HepG2 (cell line): ENCODE measurements around the gene MEF2B. TPM values are rescaled to one million over a fixed set of nuclear protein-coding genes. Genes with fewer than 3 reads are reported as not detected.

Source experiments
- ARID5B ChIP-seq: IDR thresholded peaks from 2 replicates; pipeline ENCODE4 v1.4.0; 2020; ENCODE audit warnings: mild to moderate bottlenecking, missing genetic modification reagents
- ASH2L ChIP-seq: fragments of 300-600, 200-600 bp; sonication (generic); IDR thresholded peaks from 2 replicates; pipeline ENCODE4 v1.7.0; 2017; ENCODE audit warnings: low read depth, mild to moderate bottlenecking, moderate library complexity, mixed read lengths, low read length; ENCODE audit not compliant: insufficient read length
- CENPT ChIP-seq: sonication (generic); formaldehyde crosslinking; IDR thresholded peaks from 2 replicates; pipeline ENCODE4 v1.8.0; 2022; ENCODE audit warnings: low read depth, mild to moderate bottlenecking, moderate library complexity, missing genetic modification reagents
- FOXK2 ChIP-seq: fragments of 450-650 bp; IDR thresholded peaks from 2 replicates; pipeline ENCODE4 v1.6.1; 2016
- IKZF5 ChIP-seq: IDR thresholded peaks from 2 replicates; pipeline ENCODE4 v1.6.1; 2018; ENCODE audit warnings: missing genetic modification reagents, mild to moderate bottlenecking, missing compliant biosample characterization
- MAF1 ChIP-seq: sonication (generic); formaldehyde crosslinking; IDR thresholded peaks from 2 replicates; pipeline ENCODE4 v1.5.0; 2020; ENCODE audit warnings: missing genetic modification reagents, borderline replicate concordance
- MAFG ChIP-seq: sonication (generic); formaldehyde crosslinking; IDR thresholded peaks from 2 replicates; pipeline ENCODE4 v1.5.1; 2020; ENCODE audit warnings: mild to moderate bottlenecking, missing genetic modification reagents
- NCOR1 ChIP-seq: fragments of 200-600 bp; sonication (generic); IDR thresholded peaks from 2 replicates; pipeline ENCODE4 v1.7.0; 2017; ENCODE audit warnings: antibody characterized with exemption, low read length, borderline replicate concordance
- NKX3-1 ChIP-seq: sonication (generic); formaldehyde crosslinking; IDR thresholded peaks from 2 replicates; pipeline ENCODE4 v1.5.0; 2020; ENCODE audit warnings: missing genetic modification reagents
- ZFP62 ChIP-seq: sonication (generic); formaldehyde crosslinking; IDR thresholded peaks from 2 replicates; pipeline ENCODE4 v1.4.0; 2020; ENCODE audit warnings: missing genetic modification reagents
- ZFP82 ChIP-seq: sonication (generic); formaldehyde crosslinking; IDR thresholded peaks from 2 replicates; pipeline ENCODE4 v1.5.1; 2020; ENCODE audit warnings: mild to moderate bottlenecking, missing genetic modification reagents, borderline replicate concordance
- ZNF138 ChIP-seq: sonication (generic); formaldehyde crosslinking; IDR thresholded peaks from 2 replicates; pipeline ENCODE4 v1.5.0; 2020; ENCODE audit warnings: mild to moderate bottlenecking, low read depth, missing genetic modification reagents
- ZNF20 ChIP-seq: sonication (generic); formaldehyde crosslinking; IDR thresholded peaks from 2 replicates; pipeline ENCODE4 v1.4.0; 2020; ENCODE audit warnings: mild to moderate bottlenecking, moderate library complexity, missing genetic modification reagents
- ZNF331 ChIP-seq: sonication (generic); formaldehyde crosslinking; IDR thresholded peaks from 2 replicates; pipeline ENCODE4 v1.4.0; 2020; ENCODE audit warnings: missing genetic modification reagents
- ZNF552 ChIP-seq: sonication (generic); formaldehyde crosslinking; IDR thresholded peaks from 2 replicates; pipeline ENCODE4 v1.9.0; 2022; ENCODE audit warnings: missing genetic modification reagents, mild to moderate bottlenecking, borderline replicate concordance
- ZNF777 ChIP-seq: sonication (generic); formaldehyde crosslinking; IDR thresholded peaks from 2 replicates; pipeline ENCODE4 v1.4.0; 2020; ENCODE audit warnings: missing genetic modification reagents
- polyA plus RNA-seq, 8 experiments: library from polyadenylated mRNA; depleted of rRNA in 3 of 8; stranded (reverse) in 7 of 8; unstranded in 1 of 8; fragments of >200 nt; fragmentation: Illumina TruSeq in 4 of 8; extraction: Trizol in 4 of 8; gene quantifications; 2 replicates each; pipeline versions ENCODE4 v1.2.1 to v1.2.3, GENCODE V29; 2011 to 2016; ENCODE audit warnings: low read depth in 4 of 8, missing spikeins in 1 of 8, mixed read lengths in 1 of 8; ENCODE audit not compliant: insufficient read depth in 1 of 8
- total RNA-seq, 5 experiments: library from RNA; depleted of rRNA; stranded (reverse); fragments of >200 nt; fragmentation: Illumina TruSeq; extraction: Trizol; gene quantifications; 2 replicates each; pipeline ENCODE4 v1.2.3, GENCODE V29; 2016; ENCODE audit warnings: low read depth in 1 of 5
- TF ChIP-seq, protein P1 (sequence below): sonication (generic); formaldehyde crosslinking; IDR thresholded peaks from 2 replicates; pipeline ENCODE4 v1.4.0; 2020; ENCODE audit warnings: mild to moderate bottlenecking, low read depth, missing genetic modification reagents
- TF ChIP-seq, protein P2 (sequence below): sonication (generic); formaldehyde crosslinking; IDR thresholded peaks from 2 replicates; pipeline ENCODE4 v1.8.1; 2023; ENCODE audit warnings: mild to moderate bottlenecking, missing genetic modification reagents, borderline replicate concordance
- TF ChIP-seq, protein P3 (sequence below): sonication (generic); formaldehyde crosslinking; IDR thresholded peaks from 2 replicates; pipeline ENCODE4 v1.8.0; 2022; ENCODE audit warnings: mild to moderate bottlenecking, missing genetic modification reagents
- TF ChIP-seq, protein P4 (sequence below): sonication (generic); formaldehyde crosslinking; conservative IDR thresholded peaks from 2 replicates; pipeline ENCODE4 v1.4.0; 2020; ENCODE audit warnings: missing genetic modification reagents

The MEF2B gene
- total and polyA plus RNA-seq, 2 of the 13 experiments (the other 11 are each of a cell fraction or from before 2014, with no cell fraction given) = 1.2 to 1.7 TPM

DNA sequence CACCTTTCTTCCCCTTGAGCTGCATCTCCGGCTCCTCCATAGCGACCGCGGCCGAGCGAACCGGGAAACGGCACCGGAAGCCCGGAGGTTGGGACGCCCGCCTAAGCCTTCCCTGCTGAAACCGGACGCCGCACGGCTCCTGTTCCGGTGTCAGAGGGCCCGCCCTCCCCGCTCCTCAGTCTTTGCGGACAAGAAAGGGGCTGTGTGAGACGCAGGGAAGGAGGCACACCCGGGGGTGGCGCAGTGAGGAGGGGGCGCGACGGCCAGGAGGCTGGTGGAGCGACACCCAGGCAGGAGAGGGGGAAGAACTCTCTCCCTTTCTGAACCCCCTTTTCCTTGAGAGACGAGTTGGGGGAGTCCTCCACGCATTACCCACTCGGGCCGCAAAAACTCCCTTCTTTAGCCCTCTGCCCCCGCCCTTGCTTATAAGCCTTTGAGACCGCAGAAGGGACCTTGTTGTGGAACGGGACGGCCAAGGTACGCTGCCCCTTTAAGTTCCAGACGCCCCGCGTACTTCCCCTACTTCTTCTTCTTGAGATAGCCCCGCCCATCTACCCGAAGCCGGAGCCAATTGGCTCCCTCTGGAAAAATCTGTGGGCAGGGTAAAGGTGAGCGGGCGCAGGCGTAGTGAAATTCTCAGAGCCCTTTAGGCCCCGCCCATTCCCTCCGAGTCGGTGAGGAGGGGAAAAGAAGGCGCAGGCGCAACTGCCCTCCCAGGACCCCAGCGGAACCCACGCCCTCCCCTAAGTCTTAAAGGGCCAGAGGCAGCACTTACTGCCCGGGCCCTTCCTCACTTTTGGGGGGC lies 22.2 kb upstream of the MEF2B start, which contains the start of the genes BORCS8 and RFXANK (continued):
- TF ChIP-seq ARID5B (CRISPR knock-in tag) (peak; percentile 40; the same call in 1 of the 2 replicates), NKX3-1 (no peak), ASH2L (peak; percentile 96), ZNF777 (CRISPR knock-in tag) (peak; percentile 58; the same call in 1 of the 2 replicates), IKZF5 (CRISPR knock-in tag) (peak; percentile 91), FOXK2 (no peak), MAFG (CRISPR knock-in tag) (no peak), ZFP82 (CRISPR knock-in tag) (0 out of 2 replicates have a peak, but pooled peaks have one; percentile 53), CENPT (CRISPR knock-in tag) (no peak), ZNF138 (CRISPR knock-in tag) (no peak), ZFP62 (no peak), ZNF552 (CRISPR knock-in tag) (0 out of 2 replicates have a peak, but pooled peaks have one; percentile 24), NCOR1 (peak; percentile 58; the same call in 1 of the 2 replicates), MAF1 (CRISPR knock-in tag) (no peak), ZNF20 (CRISPR knock-in tag) (no peak), ZNF331 (CRISPR knock-in tag) (peak; percentile 54)
- TF ChIP-seq, protein P1, sequence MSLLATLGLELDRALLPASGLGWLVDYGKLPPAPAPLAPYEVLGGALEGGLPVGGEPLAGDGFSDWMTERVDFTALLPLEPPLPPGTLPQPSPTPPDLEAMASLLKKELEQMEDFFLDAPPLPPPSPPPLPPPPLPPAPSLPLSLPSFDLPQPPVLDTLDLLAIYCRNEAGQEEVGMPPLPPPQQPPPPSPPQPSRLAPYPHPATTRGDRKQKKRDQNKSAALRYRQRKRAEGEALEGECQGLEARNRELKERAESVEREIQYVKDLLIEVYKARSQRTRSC = no peak
- TF ChIP-seq, protein P2, sequence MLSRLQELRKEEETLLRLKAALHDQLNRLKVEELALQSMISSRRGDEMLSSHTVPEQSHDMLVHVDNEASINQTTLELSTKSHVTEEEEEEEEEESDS (CRISPR knock-in tag) = no peak
- TF ChIP-seq, protein P3, sequence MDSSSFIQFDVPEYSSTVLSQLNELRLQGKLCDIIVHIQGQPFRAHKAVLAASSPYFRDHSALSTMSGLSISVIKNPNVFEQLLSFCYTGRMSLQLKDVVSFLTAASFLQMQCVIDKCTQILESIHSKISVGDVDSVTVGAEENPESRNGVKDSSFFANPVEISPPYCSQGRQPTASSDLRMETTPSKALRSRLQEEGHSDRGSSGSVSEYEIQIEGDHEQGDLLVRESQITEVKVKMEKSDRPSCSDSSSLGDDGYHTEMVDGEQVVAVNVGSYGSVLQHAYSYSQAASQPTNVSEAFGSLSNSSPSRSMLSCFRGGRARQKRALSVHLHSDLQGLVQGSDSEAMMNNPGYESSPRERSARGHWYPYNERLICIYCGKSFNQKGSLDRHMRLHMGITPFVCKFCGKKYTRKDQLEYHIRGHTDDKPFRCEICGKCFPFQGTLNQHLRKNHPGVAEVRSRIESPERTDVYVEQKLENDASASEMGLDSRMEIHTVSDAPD (CRISPR knock-in tag) = no peak
- TF ChIP-seq, protein P4, sequence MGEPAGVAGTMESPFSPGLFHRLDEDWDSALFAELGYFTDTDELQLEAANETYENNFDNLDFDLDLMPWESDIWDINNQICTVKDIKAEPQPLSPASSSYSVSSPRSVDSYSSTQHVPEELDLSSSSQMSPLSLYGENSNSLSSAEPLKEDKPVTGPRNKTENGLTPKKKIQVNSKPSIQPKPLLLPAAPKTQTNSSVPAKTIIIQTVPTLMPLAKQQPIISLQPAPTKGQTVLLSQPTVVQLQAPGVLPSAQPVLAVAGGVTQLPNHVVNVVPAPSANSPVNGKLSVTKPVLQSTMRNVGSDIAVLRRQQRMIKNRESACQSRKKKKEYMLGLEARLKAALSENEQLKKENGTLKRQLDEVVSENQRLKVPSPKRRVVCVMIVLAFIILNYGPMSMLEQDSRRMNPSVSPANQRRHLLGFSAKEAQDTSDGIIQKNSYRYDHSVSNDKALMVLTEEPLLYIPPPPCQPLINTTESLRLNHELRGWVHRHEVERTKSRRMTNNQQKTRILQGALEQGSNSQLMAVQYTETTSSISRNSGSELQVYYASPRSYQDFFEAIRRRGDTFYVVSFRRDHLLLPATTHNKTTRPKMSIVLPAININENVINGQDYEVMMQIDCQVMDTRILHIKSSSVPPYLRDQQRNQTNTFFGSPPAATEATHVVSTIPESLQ (CRISPR knock-in tag) = 0 out of 2 replicates have a peak, but pooled peaks have one; percentile 36
